GM10248 (cell line): ENCODE measurements around the gene MTR.

Source experiments
- CTCF ChIA-PET: fragments of 300-600 bp; sonication (Branson Sonifier 250); formaldehyde crosslinking; extraction: SDS; loops from one replicate; lab custom pipeline; 2021; ENCODE audit warnings: antibody characterized with exemption; lab: Yijun Ruan, JAX
- POLR2A ChIA-PET: fragments of 350-650 bp; sonication (Branson Sonifier 250); formaldehyde crosslinking; extraction: SDS; loops from one replicate; lab custom pipeline; 2020; ENCODE audit warnings: antibody characterized with exemption; lab: Yijun Ruan, JAX
- DNase-seq: peaks from one replicate; pipeline ENCODE4 v3.0.0; 2012; ENCODE audit errors: extremely low spot score
- CTCF ChIP-seq: IDR thresholded peaks from 2 replicates; pipeline ENCODE4 v1.5.1; 2012; ENCODE audit warnings: mild to moderate bottlenecking, low read depth; ENCODE audit errors: extremely low read depth, missing control alignments, control extremely low read depth

The MTR gene

GRCh38 chr1:236948996-236949395, 153.9 kb downstream of the MTR start:
- DNase-seq = no peak
- TF ChIP-seq CTCF = no peak
- ChIA-PET POLR2A (no interaction called here), CTCF (no interaction called here)

GRCh38 chr1:236950365-236950764, 155.3 kb downstream of the MTR start:
- ChIA-PET POLR2A (no interaction called here), CTCF (no interaction called here)
- TF ChIP-seq CTCF = no peak
- DNase-seq = no peak

GRCh38 chr1:236951672-236952071, 156.6 kb downstream of the MTR start:
- TF ChIP-seq CTCF = no peak
- CTCF ChIA-PET = no interaction called here

GRCh38 chr1:236952246-236953003, 157.3 kb downstream of the MTR start:
- no peak for TF ChIP-seq CTCF
- ChIA-PET POLR2A (no interaction called here), CTCF (interaction anchor here (1.5 kb wide), 1 partner anchor 10 kb away, joined by 4 read pairs; no protein-coding TSS in a partner anchor)
- no peak for DNase-seq

More at GRCh38 chr1:236951672-236952071, 156.6 kb downstream of the MTR start:
- POLR2A ChIA-PET = no interaction called here
- DNase-seq = no peak

GRCh38 chr1:236953151-236953700, 158.1 kb downstream of the MTR start:
- CTCF ChIA-PET = interaction anchor here (1.5 kb wide), 1 partner anchor 9 kb away, joined by 4 read pairs; no protein-coding TSS in a partner anchor
- TF ChIP-seq CTCF = no peak
- no peak for DNase-seq
- POLR2A ChIA-PET = no interaction called here
